ENCODE measurements around the gene RAB3C. TPM values are rescaled to one million over a fixed set of nuclear protein-coding genes. Genes with fewer than 3 reads are reported as not detected.

RAB3C gene
- total and polyA plus RNA-seq, 4 experiments from 2014 or later: not detected

GRCh38 chr5:58629271-58630159 lies 46.6 kb downstream of the RAB3C start:
- no peak overlapping the region for H3K4me3 Mint-ChIP-seq
- H3K27ac ChIP-seq (ENCODE audit: low read depth, low read length): no peak overlapping the region
- ChIA-PET POLR2A (ENCODE audit: partially characterized antibody) (no interaction called here), CTCF (ENCODE audit: partially characterized antibody) (no interaction called here)
- no peaks in the 10 kb centered on the region for H3K36me3 ChIP-seq (ENCODE audit: insufficient read depth, low read length)
- no peaks in the 10 kb centered on the region for H3K4me1 ChIP-seq (ENCODE audit: insufficient read depth, low read length)
- no peaks in the 10 kb centered on the region for H3K4me1 Mint-ChIP-seq
- H3K27ac Mint-ChIP-seq: no peak overlapping the region
- H3K9me3 Mint-ChIP-seq: peaks cover 0 to 3% (median 0%) of the 10 kb centered on the region in 8 donors
- H3K9me3 ChIP-seq (ENCODE audit: control insufficient read depth in 1 of 2, low read length in 2 of 2): no peaks in the 10 kb centered on the region
- no peaks in the 10 kb centered on the region for H3K36me3 Mint-ChIP-seq
- intact Hi-C loops (cut with micrococcal nuclease): no loop called here
- peaks cover 2 to 7% of the 10 kb centered on the region in 2 donors for H3K27me3 Mint-ChIP-seq
- DNase-seq: no peak
- H3K4me3 ChIP-seq (ENCODE audit: low read length in 2 of 2): no peak overlapping the region
- H3K27me3 ChIP-seq (ENCODE audit: insufficient read depth, low read length): no peaks in the 10 kb centered on the region

GRCh38 chr5:58631895-58632294 lies 49.0 kb downstream of the RAB3C start:
- Mint-ChIP-seq H3K9me3 (peaks cover 0 to 3% (median 0%) of the 10 kb centered on the region in 8 donors), H3K27ac (no peak overlapping the region), H3K4me1 (no peaks in the 10 kb centered on the region), H3K4me3 (no peak overlapping the region), H3K36me3 (no peaks in the 10 kb centered on the region), H3K27me3 (peaks cover 2 to 4% of the 10 kb centered on the region in 2 donors)
- POLR2A ChIA-PET (ENCODE audit: partially characterized antibody): no interaction called here
- CTCF ChIA-PET (ENCODE audit: partially characterized antibody): no interaction called here
- intact Hi-C loops (cut with micrococcal nuclease): no loop called here
- no peak for DNase-seq
- Histone ChIP-seq H3K36me3 (ENCODE audit: insufficient read depth, low read length) (no peaks in the 10 kb centered on the region), H3K27ac (ENCODE audit: low read depth, low read length) (no peak overlapping the region), H3K9me3 (ENCODE audit: control insufficient read depth in 1 of 2, low read length in 2 of 2) (no peaks in the 10 kb centered on the region), H3K4me1 (ENCODE audit: insufficient read depth, low read length) (no peaks in the 10 kb centered on the region), H3K4me3 (ENCODE audit: low read length in 2 of 2) (no peak overlapping the region), H3K27me3 (ENCODE audit: insufficient read depth, low read length) (no peaks in the 10 kb centered on the region)

GRCh38 chr5:58635416-58635815 lies 52.5 kb downstream of the RAB3C start:
- Histone ChIP-seq H3K36me3 (ENCODE audit: insufficient read depth, low read length) (no peaks in the 10 kb centered on the region), H3K27me3 (ENCODE audit: insufficient read depth, low read length) (no peaks in the 10 kb centered on the region), H3K4me1 (ENCODE audit: insufficient read depth, low read length) (no peaks in the 10 kb centered on the region), H3K4me3 (ENCODE audit: low read length in 2 of 2) (no peak overlapping the region), H3K9me3 (ENCODE audit: control insufficient read depth in 1 of 2, low read length in 2 of 2) (no peaks in the 10 kb centered on the region), H3K27ac (ENCODE audit: low read depth, low read length) (no peak overlapping the region)
- Mint-ChIP-seq H3K27ac (no peak overlapping the region), H3K4me1 (no peaks in the 10 kb centered on the region), H3K36me3 (no peaks in the 10 kb centered on the region), H3K4me3 (no peak overlapping the region), H3K27me3 (peaks cover 0 to 4% of the 10 kb centered on the region in 2 donors), H3K9me3 (peaks cover 0 to 3% (median 0%) of the 10 kb centered on the region in 8 donors)
- DNase-seq: no peak
- POLR2A ChIA-PET (ENCODE audit: partially characterized antibody): no interaction called here
- CTCF ChIA-PET (ENCODE audit: partially characterized antibody): no interaction called here
- intact Hi-C loops (cut with micrococcal nuclease): no loop called here

- Mint-ChIP-seq H3K27me3 (peaks cover 0 to 4% of the 10 kb centered on the region in 2 donors), H3K9me3 (no peaks in the 10 kb centered on the region), H3K4me3 (no peak overlapping the region), H3K27ac (no peak overlapping the region), H3K36me3 (no peaks in the 10 kb centered on the region), H3K4me1 (no peaks in the 10 kb centered on the region)
- CTCF ChIA-PET (ENCODE audit: partially characterized antibody): no interaction called here
- Histone ChIP-seq H3K27me3 (ENCODE audit: insufficient read depth, low read length) (no peaks in the 10 kb centered on the region), H3K4me3 (ENCODE audit: low read length in 2 of 2) (no peak overlapping the region), H3K36me3 (ENCODE audit: insufficient read depth, low read length) (no peaks in the 10 kb centered on the region), H3K9me3 (ENCODE audit: control insufficient read depth in 1 of 2, low read length in 2 of 2) (no peaks in the 10 kb centered on the region), H3K4me1 (ENCODE audit: insufficient read depth, low read length) (no peaks in the 10 kb centered on the region), H3K27ac (ENCODE audit: low read depth, low read length) (no peak overlapping the region)
- POLR2A ChIA-PET (ENCODE audit: partially characterized antibody): no interaction called here
- DNase-seq: no peak
- intact Hi-C loops (cut with micrococcal nuclease): no loop called here
These were observed 57.1 kb downstream of the RAB3C start for GRCh38 chr5:58640011-58640410.

GRCh38 chr5:58641533-58641932 lies 58.7 kb downstream of the RAB3C start:
- Mint-ChIP-seq H3K4me3 (no peak overlapping the region), H3K27ac (no peak overlapping the region), H3K27me3 (peaks cover 0 to 4% of the 10 kb centered on the region in 2 donors), H3K9me3 (no peaks in the 10 kb centered on the region), H3K4me1 (no peaks in the 10 kb centered on the region), H3K36me3 (no peaks in the 10 kb centered on the region)
- Histone ChIP-seq H3K27ac (ENCODE audit: low read depth, low read length) (no peak overlapping the region), H3K27me3 (ENCODE audit: insufficient read depth, low read length) (no peaks in the 10 kb centered on the region), H3K4me3 (ENCODE audit: low read length in 2 of 2) (no peak overlapping the region), H3K36me3 (ENCODE audit: insufficient read depth, low read length) (no peaks in the 10 kb centered on the region), H3K9me3 (ENCODE audit: control insufficient read depth in 1 of 2, low read length in 2 of 2) (no peaks in the 10 kb centered on the region), H3K4me1 (ENCODE audit: insufficient read depth, low read length) (no peaks in the 10 kb centered on the region)
- POLR2A ChIA-PET (ENCODE audit: partially characterized antibody): no interaction called here
- intact Hi-C loops (cut with micrococcal nuclease): no loop called here
- CTCF ChIA-PET (ENCODE audit: partially characterized antibody): no interaction called here
- DNase-seq: no peak

- no peak overlapping the region for H3K27ac ChIP-seq (ENCODE audit: low read depth, low read length)
- no peak overlapping the region for H3K4me3 Mint-ChIP-seq
- intact Hi-C loops (cut with micrococcal nuclease): no loop called here
- H3K27me3 ChIP-seq (ENCODE audit: insufficient read depth, low read length): no peaks in the 10 kb centered on the region
- H3K27ac Mint-ChIP-seq: no peak overlapping the region
- H3K36me3 ChIP-seq (ENCODE audit: insufficient read depth, low read length): no peaks in the 10 kb centered on the region
- no peaks in the 10 kb centered on the region for H3K9me3 ChIP-seq (ENCODE audit: control insufficient read depth in 1 of 2, low read length in 2 of 2)
- POLR2A ChIA-PET (ENCODE audit: partially characterized antibody): no interaction called here
- no peaks in the 10 kb centered on the region for H3K4me1 Mint-ChIP-seq
- H3K9me3 Mint-ChIP-seq: no peaks in the 10 kb centered on the region
- CTCF ChIA-PET (ENCODE audit: partially characterized antibody): no interaction called here
- H3K4me3 ChIP-seq (ENCODE audit: low read length in 2 of 2): no peak overlapping the region
- no peaks in the 10 kb centered on the region for H3K4me1 ChIP-seq (ENCODE audit: insufficient read depth, low read length)
- H3K27me3 Mint-ChIP-seq: peaks cover 0 to 1% of the 10 kb centered on the region in 2 donors
- H3K36me3 Mint-ChIP-seq: no peaks in the 10 kb centered on the region
- DNase-seq: no peak
These were observed 66.0 kb downstream of the RAB3C start for GRCh38 chr5:58648846-58649245.

GRCh38 chr5:58649716-58650115 lies 66.8 kb downstream of the RAB3C start:
- intact Hi-C loops (cut with micrococcal nuclease): no loop called here
- no peak overlapping the region for H3K27ac ChIP-seq (ENCODE audit: low read depth, low read length)
- no peaks in the 10 kb centered on the region for H3K4me1 Mint-ChIP-seq
- no peaks in the 10 kb centered on the region for H3K9me3 ChIP-seq (ENCODE audit: control insufficient read depth in 1 of 2, low read length in 2 of 2)
- H3K4me3 Mint-ChIP-seq: no peak overlapping the region
- no peaks in the 10 kb centered on the region for H3K4me1 ChIP-seq (ENCODE audit: insufficient read depth, low read length)
- CTCF ChIA-PET (ENCODE audit: partially characterized antibody): no interaction called here
- no peaks in the 10 kb centered on the region for H3K9me3 Mint-ChIP-seq
- no peaks in the 10 kb centered on the region for H3K36me3 Mint-ChIP-seq
- H3K27me3 ChIP-seq (ENCODE audit: insufficient read depth, low read length): no peaks in the 10 kb centered on the region
- POLR2A ChIA-PET (ENCODE audit: partially characterized antibody): no interaction called here
- H3K36me3 ChIP-seq (ENCODE audit: insufficient read depth, low read length): no peaks in the 10 kb centered on the region
- no peak for DNase-seq
- no peak overlapping the region for H3K4me3 ChIP-seq (ENCODE audit: low read length in 2 of 2)
- peaks cover 0 to 1% of the 10 kb centered on the region in 2 donors for H3K27me3 Mint-ChIP-seq
- no peak overlapping the region for H3K27ac Mint-ChIP-seq

Data from CD4-positive, alpha-beta memory T cell (primary cell).